Epidermal melanocyte (primary cell): Measurements from ENCODE around the gene ULK4.
A peak's percentile ranks its signal among the peaks of the same experiment; 100 is the strongest.

Experiments used
- DNase-seq: peaks from one replicate; pipeline ENCODE4 v3.0.0; 2011; ENCODE audit warnings: low spot score; ENCODE audit not compliant: insufficient read length

The ULK4 gene

GRCh38 chr3:41236228-41236627 lies 725.7 kb downstream of the ULK4 start:
- no peak for DNase-seq

DNA sequence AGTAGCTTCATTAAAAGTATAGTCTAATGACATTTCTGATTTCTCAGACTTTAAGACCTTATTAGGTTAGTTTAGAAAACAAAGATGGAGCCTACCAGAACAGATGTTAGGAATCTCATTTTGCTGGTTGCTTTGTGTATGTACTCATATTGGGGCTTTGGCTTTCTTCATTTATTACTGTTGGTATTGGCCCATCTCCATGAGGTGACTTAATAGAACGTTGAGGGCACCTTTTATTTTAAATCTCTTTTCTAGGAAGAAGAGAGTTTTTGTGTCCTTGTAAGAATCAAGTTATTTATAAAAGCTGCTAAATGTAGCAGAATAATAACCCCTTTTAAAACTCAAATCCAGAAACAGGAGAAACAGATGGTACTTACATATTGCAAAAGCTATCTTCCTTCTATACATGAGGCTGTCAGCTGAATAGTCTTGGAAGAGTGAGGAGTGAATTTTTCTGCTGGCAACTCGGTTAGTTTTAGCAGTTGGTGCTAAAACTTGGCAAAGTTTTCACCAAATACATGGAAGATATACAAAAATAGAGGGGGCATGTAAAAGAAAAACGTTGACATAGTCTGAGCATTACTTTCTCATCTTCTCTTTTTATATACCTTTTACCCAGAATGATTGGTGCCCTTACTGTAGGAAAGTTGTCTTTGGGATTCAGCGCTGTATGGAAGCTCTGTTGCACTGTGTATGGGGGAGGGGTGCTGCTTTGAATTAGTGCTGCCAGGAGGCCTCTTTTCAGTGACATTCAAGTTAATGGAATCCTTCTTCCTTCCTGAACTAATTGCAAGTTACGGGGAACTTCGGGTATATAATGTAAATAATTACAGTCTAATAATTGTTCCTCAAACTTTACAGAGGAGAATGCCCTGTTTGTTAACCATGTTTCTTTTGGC lies 726.8 kb downstream of the ULK4 start:
- no peak for DNase-seq

- no peak for DNase-seq
These were observed 737.6 kb downstream of the ULK4 start for GRCh38 chr3:41224120-41224806.

- no peak for DNase-seq
These were observed 738.2 kb downstream of the ULK4 start for GRCh38 chr3:41223691-41224090.

- DNase-seq, result no peak
These were observed 738.8 kb downstream of the ULK4 start for GRCh38 chr3:41223078-41223477.

GRCh38 chr3:41222501-41222900 lies 739.4 kb downstream of the ULK4 start:
- DNase-seq, result no peak

GRCh38 chr3:41222012-41222411 lies 739.9 kb downstream of the ULK4 start:
- DNase-seq, result no peak

GRCh38 chr3:41220906-41221677 lies 740.8 kb downstream of the ULK4 start:
- no peak for DNase-seq

GRCh38 chr3:41219424-41219823 lies 742.5 kb downstream of the ULK4 start:
- DNase-seq, result no peak

DNA sequence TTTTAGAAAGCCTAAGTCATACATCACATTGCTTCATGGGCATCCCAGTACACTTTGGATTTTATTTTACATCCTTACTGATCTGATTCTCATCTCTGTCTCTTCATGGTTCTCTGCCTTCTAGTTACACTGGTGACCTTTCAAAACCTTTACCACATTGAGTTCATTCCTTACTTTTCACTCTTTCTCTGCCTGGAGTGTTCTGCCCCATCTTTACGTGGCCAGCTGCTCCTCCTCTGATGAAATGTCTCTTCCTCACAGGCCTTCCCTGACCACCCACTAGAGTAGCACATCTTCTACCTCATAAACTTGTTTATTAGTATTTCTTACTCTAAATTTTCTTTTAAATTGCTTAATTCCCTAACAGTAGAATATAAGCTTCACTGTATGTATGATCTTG lies 744.9 kb downstream of the ULK4 start:
- no peak for DNase-seq

GRCh38 chr3:41216422-41216821 lies 745.5 kb downstream of the ULK4 start:
- no peak for DNase-seq

DNA sequence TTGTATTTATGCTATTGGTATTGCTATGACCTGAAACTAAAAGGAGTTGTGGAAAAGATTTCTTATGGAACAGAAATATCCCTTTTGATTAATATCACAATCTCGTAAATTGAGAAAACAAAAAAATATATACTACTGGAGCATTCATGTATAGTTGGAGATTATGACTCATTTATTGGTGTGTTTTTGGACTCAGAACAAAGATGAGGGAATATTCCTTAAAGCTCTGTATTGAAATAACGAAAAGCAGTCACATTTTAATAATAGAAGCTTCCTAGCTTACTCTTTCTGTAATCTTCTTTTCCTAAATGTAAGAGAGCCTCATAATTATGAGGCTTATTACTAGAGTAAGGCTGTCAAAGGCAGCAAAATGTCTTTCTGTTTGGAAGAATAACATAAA lies 748.3 kb downstream of the ULK4 start:
- no peak for DNase-seq

DNA sequence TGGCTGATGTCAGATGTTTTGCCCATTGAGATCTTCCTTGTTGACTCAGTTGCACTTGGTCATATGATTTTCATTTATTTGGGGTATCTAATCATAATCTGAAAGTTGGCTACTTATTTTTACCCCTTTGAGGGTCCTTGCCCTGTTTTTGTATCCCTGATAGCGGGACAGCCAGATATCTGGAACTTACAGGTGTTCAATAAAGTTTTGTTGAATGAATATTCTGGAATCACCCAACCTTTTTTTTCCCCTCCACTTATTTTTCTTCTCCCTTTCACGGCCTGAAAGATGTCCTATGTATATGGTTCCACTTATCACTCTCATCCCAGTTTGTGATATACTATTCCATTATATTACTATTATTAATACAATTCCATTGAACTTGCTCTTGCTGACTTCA lies 749.8 kb downstream of the ULK4 start:
- no peak for DNase-seq

DNA sequence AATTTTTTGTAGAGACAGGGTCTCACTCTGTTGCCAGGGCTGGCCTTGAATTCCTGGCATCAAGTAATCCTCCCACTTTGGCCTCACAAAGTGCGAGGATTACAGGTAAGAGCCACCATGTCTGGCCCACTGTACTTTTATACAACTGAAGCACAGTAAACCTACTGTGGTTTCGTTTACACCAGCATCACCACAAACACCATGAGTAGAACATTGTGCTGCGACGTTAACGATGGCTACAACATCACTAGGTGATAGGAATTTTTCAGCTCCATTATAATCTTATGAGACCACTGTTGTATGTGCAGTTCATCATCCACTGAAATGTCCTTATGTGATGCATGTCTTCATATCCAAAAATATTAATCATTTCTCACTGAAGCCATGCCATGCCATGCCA lies 750.9 kb downstream of the ULK4 start:
- DNase-seq, result no peak

DNA sequence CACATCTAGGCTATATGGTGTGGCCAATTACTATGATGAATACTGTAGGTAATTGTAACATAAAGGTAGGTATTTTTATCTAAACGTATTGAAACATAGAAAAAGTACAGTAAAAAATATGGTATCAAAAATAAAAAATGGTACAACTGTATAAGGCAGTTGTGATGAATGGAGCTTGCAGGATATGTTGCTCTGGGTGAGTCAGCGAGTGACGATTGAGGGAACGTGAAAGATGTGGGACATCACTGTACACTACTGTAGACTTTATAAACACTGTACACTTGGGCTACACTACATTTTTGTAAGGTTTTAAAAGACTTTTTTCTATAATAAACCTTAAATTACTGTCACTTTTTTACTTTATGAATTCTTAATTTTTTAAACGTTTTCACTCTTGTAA lies 752.3 kb downstream of the ULK4 start:
- no peak for DNase-seq

GRCh38 chr3:41208507-41209220 lies 753.2 kb downstream of the ULK4 start:
- no peak for DNase-seq

DNA sequence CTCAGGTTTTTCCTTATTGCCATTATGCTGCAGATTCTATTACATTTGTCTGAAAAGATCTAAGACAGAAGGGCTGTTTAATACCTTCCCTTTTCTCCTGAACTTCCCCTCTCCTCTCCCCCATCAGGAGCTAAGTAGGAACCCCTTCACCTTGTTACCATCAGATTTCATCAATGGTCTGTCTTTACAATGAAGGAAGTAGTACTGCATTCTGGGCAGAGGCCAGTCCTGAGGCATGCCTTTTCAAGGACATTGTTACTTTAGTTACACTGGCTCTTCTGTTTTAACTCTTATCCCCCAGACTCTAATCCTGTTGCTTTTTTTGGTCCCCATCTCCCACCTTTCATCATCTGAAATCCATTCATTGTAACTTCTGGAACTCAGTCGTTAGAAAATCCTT lies 754.5 kb downstream of the ULK4 start:
- DNase-seq, result no peak

DNA sequence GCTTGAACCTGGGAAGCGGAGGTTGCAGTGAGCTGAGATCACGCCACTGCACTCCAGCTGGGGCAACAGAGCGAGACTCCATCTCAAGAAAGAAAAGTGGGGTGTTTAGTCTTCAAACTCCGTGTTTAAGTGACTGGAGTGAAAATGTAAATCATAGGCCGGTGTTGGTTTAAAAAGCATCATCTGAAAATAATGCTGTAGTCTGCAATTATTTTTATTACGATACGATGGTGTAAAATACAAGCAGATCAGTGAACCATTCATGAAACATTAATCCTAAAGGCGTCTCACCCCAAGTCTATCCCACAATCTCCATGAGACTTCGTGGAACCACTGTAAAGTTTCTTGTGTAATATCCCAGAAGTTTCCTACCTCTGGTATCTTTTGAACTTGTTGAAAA lies 756.3 kb downstream of the ULK4 start:
- no peak for DNase-seq

GRCh38 chr3:41204369-41204768 lies 757.5 kb downstream of the ULK4 start:
- no peak for DNase-seq

DNA sequence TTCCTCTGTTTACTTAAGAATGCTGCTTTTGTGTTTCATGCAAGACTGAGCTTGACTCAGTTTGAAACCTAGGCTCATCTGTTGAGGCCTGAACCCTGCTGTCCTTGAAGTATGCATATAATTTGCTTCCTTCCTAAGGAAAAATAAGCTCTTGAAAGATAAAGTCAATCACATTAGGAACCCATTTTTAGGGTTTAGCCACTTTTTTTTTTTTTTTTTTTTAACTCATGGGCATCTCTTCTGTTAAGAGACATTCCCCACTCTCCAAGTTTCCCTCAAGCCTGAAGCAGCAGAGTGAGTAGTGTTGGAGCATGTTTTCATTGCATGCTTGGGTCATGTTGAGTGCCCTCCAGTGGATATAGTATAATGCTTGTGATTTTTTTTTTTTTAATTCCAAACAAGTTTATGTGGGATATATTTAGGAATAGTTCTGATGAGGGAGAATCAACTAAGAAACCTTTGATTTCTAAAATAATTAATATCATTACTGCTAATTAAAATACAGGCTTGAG lies 759.0 kb downstream of the ULK4 start:
- DNase-seq, result peak; percentile 54
